Spleen (tissue), 11 donors: ENCODE data around the gene TLCD3B. TPM values are rescaled to one million over a fixed set of nuclear protein-coding genes. Genes with fewer than 3 reads are reported as not detected.

ENCODE experiments used
- DNase-seq: peaks from one replicate; pipeline ENCODE4 v3.0.0-alpha.2; 2020
- H3K27ac ChIP-seq, 8 donors: fragments of 200-600 bp; sonication (generic) in 7 of 8; 1 replicate in 4 of 8; 2 replicates in 4 of 8; pipeline versions ENCODE4 v1.5.0 to v1.8.0; 2016 to 2021; ENCODE audit warnings: inconsistent platforms in 4 of 8, mild to moderate bottlenecking in 4 of 8, moderate library complexity in 1 of 8
- H3K27me3 ChIP-seq, 7 donors: fragments of 200-600 bp; sonication (generic) in 6 of 7; replicated peaks in 1 of 7; 1 replicate in 4 of 7; 2 replicates in 3 of 7; pipeline versions ENCODE4 v1.5.0 to v1.8.0; 2016 to 2021; ENCODE audit warnings: inconsistent platforms in 3 of 7, mild to moderate bottlenecking in 1 of 7
- H3K36me3 ChIP-seq, 6 donors: fragments of 200-600 bp; sonication (generic) in 5 of 6; 1 replicate in 4 of 6; 2 replicates in 2 of 6; pipeline versions ENCODE4 v1.5.0 to v1.8.0; 2016 to 2021; ENCODE audit warnings: inconsistent platforms in 2 of 6
- H3K4me1 ChIP-seq, 6 donors: fragments of 200-600 bp; sonication (generic) in 5 of 6; 1 replicate in 3 of 6; 2 replicates in 3 of 6; pipeline versions ENCODE4 v1.5.0 to v1.8.0; 2016 to 2021; ENCODE audit warnings: inconsistent platforms in 3 of 6
- H3K4me3 ChIP-seq, 8 donors: fragments of 200-600 bp; sonication (generic) in 7 of 8; 1 replicate in 4 of 8; 2 replicates in 4 of 8; pipeline versions ENCODE4 v1.5.0 to v1.8.0; 2016 to 2021; ENCODE audit warnings: inconsistent platforms in 4 of 8, mild to moderate bottlenecking in 4 of 8, moderate library complexity in 2 of 8
- H3K9me3 ChIP-seq, 8 donors: fragments of 200-600 bp; sonication (generic) in 7 of 8; 1 replicate in 4 of 8; 2 replicates in 4 of 8; pipeline versions ENCODE4 v1.5.0 to v1.8.0; 2016 to 2021; ENCODE audit warnings: inconsistent platforms in 4 of 8
- POLR2A ChIP-seq, 3 donors: fragments of 450-650 bp; IDR thresholded peaks; one replicate each; pipeline ENCODE4 v1.5.1; 2017; ENCODE audit warnings: antibody characterized with exemption in 3 of 3, mild to moderate bottlenecking in 1 of 3
- POLR2AphosphoS5 ChIP-seq, 3 donors: sonication (generic); formaldehyde crosslinking; IDR thresholded peaks; one replicate each; pipeline ENCODE4 v1.5.1; 2017; ENCODE audit warnings: antibody characterized with exemption in 3 of 3
- WGBS, 5 donors: extraction: QIAGEN DNeasy Blood & Tissue Kit in 3 of 5; methylation state at CpG; one replicate each; pipeline versions ENCODE4 v1.1.5 to v1.1.7; 2013 to 2018; 5-methylcytosine and 5-hydroxymethylcytosine counted together
- intact Hi-C: fragments of 100-400 bp; cut with DNase I; formaldehyde crosslinking; loops from one replicate; pipeline ENCODE4 v1.15.0; 2023; ENCODE audit warnings: low total_unique reads
- polyA plus RNA-seq, 3 donors: library from polyadenylated mRNA; stranded (reverse); fragments of 200-250 nt; gene quantifications; one replicate each; pipeline ENCODE4 v1.2.1, GENCODE V29; 2013
- total RNA-seq, 7 donors: library from RNA; depleted of rRNA in 3 of 7; stranded (reverse); fragments of >200 nt in 3 of 7; fragmentation: NEBNext Ultra II Directional in 4 of 7; extraction: Animal tissue kit (Norgen Biotek cat#: 25700) in 4 of 7; gene quantifications; one replicate each; pipeline versions ENCODE4 v1.1.0 to v1.2.1, GENCODE V29; 2016 to 2021
- TF ChIP-seq, protein P1 (sequence below), 11 experiments: fragments of 200-600 bp in 7 of 11; fragments of 450-650 bp in 4 of 11; sonication (generic) in 4 of 11; IDR thresholded peaks in 8 of 11; conservative IDR thresholded peaks in 3 of 11; 1 replicate in 7 of 11; 2 replicates in 4 of 11; pipeline versions ENCODE4 v1.4.0 to v1.8.0; 2016 to 2021; ENCODE audit warnings: antibody characterized with exemption in 11 of 11, inconsistent platforms in 4 of 11, mild to moderate bottlenecking in 1 of 11
- donor health status: healthy with polysubstance abuse.
- donor health status: DM: no; HTN: no; CAD: no; lungs with moderate emphysema.
- donor health status: DM: no; HTN: no; CAD: no.
- donor health status: Bipolar disorder and iron deficiency.
- donor health status: healthy.
- donor health status: DM: no; HTN: no; CAD: no.
- donor health status: DM: yes; HTN: yes; CAD: no.

The TLCD3B gene
- total and polyA plus RNA-seq, 10 donors, result 0.09 to 0.10 TPM; not detected in 8

DNA sequence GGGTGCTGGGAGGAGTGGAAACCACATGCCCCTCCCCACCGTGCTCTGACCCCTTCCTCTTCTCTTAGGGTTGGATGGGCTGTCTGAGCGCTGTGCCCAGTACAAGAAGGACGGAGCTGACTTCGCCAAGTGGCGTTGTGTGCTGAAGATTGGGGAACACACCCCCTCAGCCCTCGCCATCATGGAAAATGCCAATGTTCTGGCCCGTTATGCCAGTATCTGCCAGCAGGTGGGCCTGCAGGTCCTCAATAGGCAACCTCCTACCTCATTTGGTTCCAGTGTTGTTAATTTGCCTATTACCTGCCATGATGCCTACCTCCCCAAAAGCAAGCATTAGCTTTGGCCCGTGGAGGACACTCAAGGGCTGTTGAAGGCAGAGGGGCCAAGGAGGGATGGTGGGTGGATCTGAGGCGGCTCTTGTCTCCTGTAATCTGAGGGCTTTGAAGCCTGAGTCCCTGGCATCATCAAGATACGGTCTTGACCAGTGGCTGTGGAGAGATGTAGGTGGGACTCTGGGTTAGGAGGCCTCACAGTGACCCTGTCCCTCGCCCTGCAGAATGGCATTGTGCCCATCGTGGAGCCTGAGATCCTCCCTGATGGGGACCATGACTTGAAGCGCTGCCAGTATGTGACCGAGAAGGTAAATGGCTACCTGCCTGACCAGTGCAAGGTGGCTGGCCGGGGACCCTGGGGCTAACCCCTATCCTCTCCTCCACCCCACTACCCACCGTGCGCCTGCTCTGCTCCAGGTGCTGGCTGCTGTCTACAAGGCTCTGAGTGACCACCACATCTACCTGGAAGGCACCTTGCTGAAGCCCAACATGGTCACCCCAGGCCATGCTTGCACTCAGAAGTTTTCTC lies 37.9 kb upstream of the TLCD3B start:
- intact Hi-C loops, result no loop called here
- no peaks in the 10 kb centered on the region for H3K9me3 ChIP-seq
- DNase-seq, result no peak
- TF ChIP-seq POLR2AphosphoS5 (IDR thresholded peaks at IDR 0.05) (peak in 2 of 3 donors; percentile 8 to 41), POLR2A (IDR thresholded peaks at IDR 0.05) (no peak)
- TF ChIP-seq, protein P1, sequence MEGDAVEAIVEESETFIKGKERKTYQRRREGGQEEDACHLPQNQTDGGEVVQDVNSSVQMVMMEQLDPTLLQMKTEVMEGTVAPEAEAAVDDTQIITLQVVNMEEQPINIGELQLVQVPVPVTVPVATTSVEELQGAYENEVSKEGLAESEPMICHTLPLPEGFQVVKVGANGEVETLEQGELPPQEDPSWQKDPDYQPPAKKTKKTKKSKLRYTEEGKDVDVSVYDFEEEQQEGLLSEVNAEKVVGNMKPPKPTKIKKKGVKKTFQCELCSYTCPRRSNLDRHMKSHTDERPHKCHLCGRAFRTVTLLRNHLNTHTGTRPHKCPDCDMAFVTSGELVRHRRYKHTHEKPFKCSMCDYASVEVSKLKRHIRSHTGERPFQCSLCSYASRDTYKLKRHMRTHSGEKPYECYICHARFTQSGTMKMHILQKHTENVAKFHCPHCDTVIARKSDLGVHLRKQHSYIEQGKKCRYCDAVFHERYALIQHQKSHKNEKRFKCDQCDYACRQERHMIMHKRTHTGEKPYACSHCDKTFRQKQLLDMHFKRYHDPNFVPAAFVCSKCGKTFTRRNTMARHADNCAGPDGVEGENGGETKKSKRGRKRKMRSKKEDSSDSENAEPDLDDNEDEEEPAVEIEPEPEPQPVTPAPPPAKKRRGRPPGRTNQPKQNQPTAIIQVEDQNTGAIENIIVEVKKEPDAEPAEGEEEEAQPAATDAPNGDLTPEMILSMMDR (IDR thresholded peaks at IDR 0.05 in 8 of 11, conservative IDR thresholded peaks at IDR 0.05 in 3 of 11), result peak in 10 of 11 experiments; percentile 16 to 62 (median 38)
- peak overlapping the region in 6 of 8 donors; percentile 17 to 100 (median 79) for H3K27ac ChIP-seq
- H3K4me3 ChIP-seq, result peak overlapping the region in 1 of 8 donors; percentile 0
- peaks cover 25 to 68% (median 50%) of the 10 kb centered on the region in 6 donors for H3K4me1 ChIP-seq
- H3K36me3 ChIP-seq, result peaks cover 10 to 73% (median 68%) of the 10 kb centered on the region in 6 donors
- WGBS, 5 donors, result 82 to 98% (median 84%) methylated on average over 9 to 17 of the region's 17 CpGs
- H3K27me3 ChIP-seq, result no peaks in the 10 kb centered on the region

DNA sequence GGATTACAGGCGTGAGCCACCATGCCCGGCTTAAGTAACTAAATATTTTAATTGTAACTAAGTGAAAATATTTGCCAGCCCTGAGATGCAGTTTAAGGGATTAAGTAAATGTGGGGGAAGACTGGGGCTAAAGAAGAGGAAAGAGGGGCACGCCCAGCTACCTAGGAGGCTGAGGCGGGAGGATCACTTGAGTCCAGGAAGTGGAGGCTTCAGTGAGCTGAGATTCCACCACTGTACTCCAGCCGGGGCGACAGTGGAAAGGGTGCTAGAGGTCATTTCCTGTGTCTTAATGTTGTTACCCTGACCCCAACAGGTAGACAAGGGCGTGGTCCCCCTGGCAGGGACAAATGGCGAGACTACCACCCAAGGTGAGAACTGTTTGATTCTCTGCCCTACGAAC lies 37.3 kb upstream of the TLCD3B start:
- Histone ChIP-seq H3K4me3 (peak overlapping the region in 1 of 8 donors; percentile 0), H3K9me3 (no peaks in the 10 kb centered on the region), H3K36me3 (peaks cover 10 to 68% (median 65%) of the 10 kb centered on the region in 6 donors), H3K4me1 (peaks cover 32 to 75% (median 57%) of the 10 kb centered on the region in 6 donors), H3K27me3 (no peaks in the 10 kb centered on the region), H3K27ac (peak overlapping the region in 5 of 8 donors; percentile 17 to 100 (median 97))
- intact Hi-C loops, result no loop called here
- 71 to 86% (median 76%) methylated on average over 9 of the region's 9 CpGs for WGBS, 5 donors
- DNase-seq, result no peak
- TF ChIP-seq POLR2AphosphoS5 (IDR thresholded peaks at IDR 0.05) (no peak), POLR2A (IDR thresholded peaks at IDR 0.05) (no peak)
- TF ChIP-seq, protein P1 (IDR thresholded peaks at IDR 0.05 in 8 of 11, conservative IDR thresholded peaks at IDR 0.05 in 3 of 11), result no peak

DNA sequence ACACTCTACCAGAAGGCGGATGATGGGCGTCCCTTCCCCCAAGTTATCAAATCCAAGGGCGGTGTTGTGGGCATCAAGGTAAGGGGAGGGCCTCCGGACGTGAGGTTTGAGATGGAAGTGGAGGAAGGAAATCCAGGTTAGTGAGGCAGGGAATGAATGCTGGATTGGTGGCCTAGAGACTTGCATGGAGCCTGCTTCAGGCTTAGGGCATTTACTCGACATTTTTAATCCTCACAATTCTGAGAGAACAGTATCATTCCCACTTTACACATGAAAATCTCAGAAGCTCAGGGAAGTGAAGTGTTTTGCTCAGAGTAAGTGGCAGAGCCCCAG lies 36.5 kb upstream of the TLCD3B start:
- Histone ChIP-seq H3K4me1 (peaks cover 33 to 78% (median 62%) of the 10 kb centered on the region in 6 donors), H3K36me3 (peaks cover 10 to 60% (median 57%) of the 10 kb centered on the region in 6 donors), H3K4me3 (peak overlapping the region in 6 of 8 donors; percentile 65 to 99 (median 90)), H3K27ac (peak overlapping the region in 7 of 8 donors; percentile 27 to 100 (median 98)), H3K9me3 (no peaks in the 10 kb centered on the region), H3K27me3 (no peaks in the 10 kb centered on the region)
- 77 to 87% (median 81%) methylated on average over 6 of the region's 6 CpGs for WGBS, 5 donors
- TF ChIP-seq POLR2AphosphoS5 (IDR thresholded peaks at IDR 0.05) (no peak), POLR2A (IDR thresholded peaks at IDR 0.05) (no peak)
- TF ChIP-seq, protein P1 (IDR thresholded peaks at IDR 0.05 in 8 of 11, conservative IDR thresholded peaks at IDR 0.05 in 3 of 11), result no peak
- intact Hi-C loops, result no loop called here
- DNase-seq, result no peak
